HG03039 (cell line): ENCODE results near the gene MTARC2.

Experiments used
- ATAC-seq: cut with Tn5 transposase; IDR thresholded peaks from one replicate; pipeline ENCODE4 v1.9.1; 2021; ENCODE audit warnings: mild to moderate bottlenecking, moderate library complexity; ENCODE audit not compliant: unreplicated experiment

Gene MTARC2

DNA sequence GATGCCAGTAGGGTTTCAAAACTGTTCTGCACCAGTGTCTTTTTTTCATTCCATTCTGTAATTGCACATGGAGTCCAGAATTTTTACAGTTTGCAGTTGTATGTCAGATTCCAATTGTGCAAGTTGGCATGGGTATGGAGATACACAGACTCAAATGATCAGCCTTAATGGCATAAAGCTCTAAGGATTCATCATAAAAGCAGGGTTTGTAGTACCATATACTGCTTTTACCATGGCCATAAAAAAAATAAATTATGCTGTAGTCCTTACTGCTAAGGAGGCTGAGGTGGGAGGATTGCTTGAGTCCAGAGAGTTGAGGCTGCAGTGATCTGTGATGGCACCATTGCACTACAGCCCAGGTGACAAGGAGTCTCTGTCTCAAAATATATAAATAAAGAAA is 48.9 kb downstream of the MTARC2 start:
- ATAC-seq, result no peak

DNA sequence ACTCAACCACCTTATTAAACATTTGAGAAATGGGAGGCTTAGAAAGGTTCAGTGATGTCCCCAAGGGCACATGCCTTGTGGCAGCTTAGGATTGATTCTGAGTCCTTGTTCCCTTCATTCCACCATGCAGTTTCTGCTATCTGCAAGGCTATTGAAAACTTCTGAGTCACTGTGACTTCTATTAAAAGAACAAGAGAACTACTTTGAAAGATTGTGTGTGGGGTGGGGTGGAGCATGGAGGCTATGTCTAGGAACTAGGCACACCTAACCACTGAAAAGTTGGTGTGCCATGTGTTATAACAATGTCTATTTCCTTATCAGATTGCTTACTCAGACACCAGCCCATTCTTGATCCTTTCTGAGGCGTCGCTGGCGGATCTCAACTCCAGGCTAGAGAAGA is 49.4 kb downstream of the MTARC2 start:
- no peak for ATAC-seq

GRCh38 chr1:220798338-220798737 is 50.2 kb downstream of the MTARC2 start:
- ATAC-seq, result no peak

DNA sequence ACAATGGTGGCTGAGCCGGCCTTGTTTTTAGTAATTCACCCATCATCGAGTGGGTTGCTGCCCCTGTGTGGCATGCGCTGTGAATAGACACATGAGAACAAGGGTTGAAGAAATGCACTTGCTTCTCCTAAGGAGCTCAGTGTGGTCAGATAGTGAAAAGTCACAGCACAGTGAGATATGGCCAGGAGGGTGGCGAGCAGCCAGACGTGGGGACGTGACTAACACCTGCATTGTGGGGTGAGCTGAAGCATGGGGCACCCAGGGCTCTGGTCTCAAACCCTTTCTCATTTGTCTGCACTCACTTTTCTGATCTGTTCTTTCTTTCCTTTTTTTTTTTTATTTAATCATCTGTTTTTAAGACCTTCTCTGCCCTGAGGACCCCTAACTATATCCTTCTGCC is 52.1 kb downstream of the MTARC2 start:
- ATAC-seq, result no peak

DNA sequence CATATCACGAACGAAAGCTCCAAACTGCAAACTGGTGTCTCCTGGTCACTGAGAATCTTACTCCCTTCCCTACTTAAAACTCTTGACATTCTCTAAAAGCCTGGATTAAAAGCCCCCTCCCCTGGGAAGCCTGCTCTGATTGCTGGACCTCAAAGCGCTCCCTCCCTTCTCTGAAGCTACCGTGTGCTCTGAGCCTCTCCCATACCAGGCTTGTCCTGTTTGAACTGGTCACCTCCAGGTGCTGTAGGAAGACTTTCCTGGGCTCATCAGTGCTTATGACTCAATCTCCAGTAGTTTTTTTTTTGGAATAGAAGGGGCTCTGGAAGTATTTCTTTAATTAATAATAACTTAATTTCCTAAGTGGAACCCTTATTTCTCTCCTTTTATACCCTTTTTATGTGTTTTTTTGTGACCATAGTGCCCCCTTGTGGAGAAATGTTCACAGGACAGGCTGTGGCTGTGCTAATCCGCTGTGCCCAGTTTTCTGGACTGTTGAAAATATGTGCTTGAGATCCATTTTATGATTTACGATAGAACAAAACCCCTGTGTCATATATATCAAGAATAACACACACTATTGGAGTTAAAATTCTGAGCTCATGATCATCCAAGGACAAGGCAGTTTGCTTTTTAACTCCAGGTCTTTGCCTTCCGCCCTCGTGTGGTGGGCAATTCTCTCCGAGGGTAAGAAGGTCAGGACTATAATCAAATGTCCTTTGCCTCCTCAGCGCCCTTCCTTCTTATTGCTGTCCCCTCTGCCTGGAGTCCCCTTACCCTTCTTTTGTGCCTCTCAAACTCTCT is 55.5 kb downstream of the MTARC2 start:
- ATAC-seq, result no peak

DNA sequence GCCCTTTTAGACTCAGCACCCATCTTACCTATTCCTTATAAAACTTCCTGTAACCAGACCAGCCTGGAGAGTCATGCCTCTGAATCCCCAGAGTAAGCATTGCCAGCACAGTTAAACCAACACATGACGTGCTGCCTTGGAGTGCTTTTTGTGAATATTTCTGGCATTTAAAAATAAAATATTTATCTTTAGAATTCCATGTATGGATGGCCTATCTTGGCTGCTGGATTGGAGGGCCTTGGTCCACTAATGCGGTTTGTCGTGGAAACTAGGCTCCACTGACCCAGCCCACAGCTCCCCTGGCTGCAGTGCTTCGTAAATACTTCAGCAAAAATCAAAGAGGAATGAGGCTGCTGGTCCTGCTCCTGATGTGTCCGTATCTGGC is 56.1 kb downstream of the MTARC2 start:
- ATAC-seq, result no peak

GRCh38 chr1:220806408-220806807 is 58.3 kb downstream of the MTARC2 start:
- ATAC-seq, result no peak

GRCh38 chr1:220807726-220808125 is 59.6 kb downstream of the MTARC2 start:
- ATAC-seq, result no peak

DNA sequence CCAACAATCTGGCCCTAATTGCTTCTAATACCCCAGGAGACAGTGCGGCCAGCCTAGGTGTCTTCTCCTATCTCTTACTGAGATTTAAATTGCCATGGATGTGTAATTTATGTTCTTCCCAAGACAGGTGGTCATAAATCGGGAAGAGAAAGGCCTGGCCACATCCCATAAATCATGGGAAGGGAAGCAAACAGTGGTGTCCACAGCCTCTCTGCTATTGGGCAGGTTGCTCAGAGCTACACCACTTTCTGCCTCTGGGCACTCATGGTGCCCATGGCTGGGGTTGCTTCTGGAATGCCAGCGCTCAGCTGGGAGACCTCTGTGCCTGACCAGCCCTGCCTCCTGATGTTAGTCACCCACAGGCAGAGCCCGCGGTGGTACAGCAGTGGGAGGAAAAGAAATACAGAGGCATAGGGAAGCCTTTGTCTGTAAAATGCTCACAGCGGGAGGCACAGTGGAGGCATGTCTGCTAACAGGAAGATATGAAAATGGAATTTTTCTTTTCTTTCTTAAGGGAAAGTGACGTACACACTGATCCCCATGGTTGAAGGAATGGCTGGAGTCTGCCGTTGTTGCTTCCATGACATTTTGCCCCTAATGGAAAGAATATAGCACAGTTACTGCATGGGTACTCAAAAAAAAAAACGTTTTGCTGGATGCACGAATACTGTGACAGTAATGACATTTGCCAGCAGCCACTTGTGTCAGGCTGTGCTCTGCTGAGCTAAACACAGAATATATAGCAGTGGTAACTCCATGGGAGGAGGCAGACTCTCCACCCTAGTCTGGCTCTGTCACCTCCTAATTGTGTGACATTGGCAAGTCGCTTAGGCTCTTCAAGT is 60.4 kb downstream of the MTARC2 start:
- no peak for ATAC-seq

GRCh38 chr1:220809187-220809550 is 61.0 kb downstream of the MTARC2 start:
- ATAC-seq, result no peak

DNA sequence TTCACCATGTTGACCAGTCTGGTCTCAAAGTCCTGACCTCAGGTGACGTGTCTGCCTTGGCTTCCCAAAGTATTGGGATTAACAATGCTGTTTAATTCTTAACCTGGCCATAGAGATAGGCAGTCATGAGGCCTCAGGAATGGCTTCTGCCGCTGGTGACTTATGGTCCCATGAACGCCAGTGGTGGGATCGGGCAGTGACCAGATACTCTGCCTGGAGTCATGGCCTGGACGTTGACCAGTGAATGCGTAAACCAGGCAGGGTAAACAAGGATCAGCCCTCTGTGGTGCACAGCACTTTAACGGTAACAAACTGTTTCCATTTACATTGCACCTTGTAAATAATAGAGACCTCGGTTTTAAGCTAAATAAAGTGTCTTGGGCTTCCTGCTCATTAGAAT is 61.6 kb downstream of the MTARC2 start:
- ATAC-seq, result peak; percentile 7

DNA sequence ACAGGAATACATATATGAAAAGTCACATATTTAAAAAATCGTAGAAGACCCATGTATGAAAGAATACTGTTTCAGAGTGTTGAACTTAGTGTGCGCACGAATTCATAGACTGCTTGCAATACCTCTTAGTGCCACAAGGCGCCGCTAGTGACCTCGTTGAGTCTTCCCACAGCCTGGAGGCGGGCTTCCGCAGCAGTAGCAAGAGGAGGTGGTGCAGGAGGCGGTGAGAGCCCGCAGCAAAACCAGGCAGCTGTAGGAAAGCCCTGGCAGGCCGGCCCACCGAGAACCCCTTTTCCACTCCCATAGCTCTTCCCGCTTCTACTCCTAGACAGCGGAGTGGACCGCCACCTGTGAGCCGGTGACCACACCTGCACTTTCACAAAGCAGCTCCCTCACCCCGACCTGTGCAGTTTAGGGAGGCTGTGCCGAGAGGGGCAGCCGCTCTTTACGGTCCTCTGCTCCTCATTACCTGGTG is 62.1 kb downstream of the MTARC2 start:
- ATAC-seq, result peak; percentile 85

GRCh38 chr1:220810963-220811362 is 62.8 kb downstream of the MTARC2 start:
- ATAC-seq, result no peak

- no peak for ATAC-seq
Observed at GRCh38 chr1:220811695-220812094, 63.6 kb downstream of the MTARC2 start.

- ATAC-seq, result no peak
Observed at GRCh38 chr1:220812308-220812707, 64.2 kb downstream of the MTARC2 start.

DNA sequence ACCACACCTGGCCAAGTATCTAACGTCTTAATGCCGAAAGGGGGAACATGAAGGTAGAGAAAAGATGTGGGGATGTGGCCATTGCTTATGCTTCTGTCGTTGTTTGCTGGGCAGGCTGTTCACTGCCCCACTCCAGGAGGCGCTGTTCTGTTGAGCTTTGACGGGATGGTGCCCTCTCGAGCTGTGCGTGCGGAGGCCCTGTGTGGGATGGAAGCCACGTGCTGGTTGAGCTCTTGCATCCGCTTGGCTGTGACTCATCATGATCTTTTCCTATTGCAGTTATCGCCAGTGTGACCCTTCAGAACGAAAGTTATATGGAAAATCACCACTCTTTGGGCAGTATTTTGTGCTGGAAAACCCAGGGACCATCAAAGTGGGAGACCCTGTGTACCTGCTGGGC is 64.9 kb downstream of the MTARC2 start:
- no peak for ATAC-seq

GRCh38 chr1:220815409-220815808 is 67.3 kb downstream of the MTARC2 start:
- ATAC-seq, result no peak

DNA sequence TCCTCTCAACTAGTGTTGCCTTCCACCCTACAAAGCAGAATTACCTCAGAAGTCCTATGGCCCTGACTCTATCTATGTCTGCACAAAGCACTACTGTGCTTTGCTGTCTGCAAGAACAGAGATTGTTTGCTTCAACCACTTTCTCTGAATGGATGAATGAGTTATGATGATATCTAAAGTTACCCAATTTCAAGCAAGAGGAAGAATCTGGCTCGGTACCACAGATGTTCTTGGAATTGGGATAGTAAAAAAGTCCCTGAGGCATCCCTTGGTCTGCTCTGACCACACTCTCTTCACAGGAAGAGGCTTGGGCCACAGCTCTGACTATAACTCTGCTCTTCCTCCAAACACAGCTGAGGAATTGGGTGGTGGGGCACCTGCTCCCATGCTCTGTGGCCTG is 69.8 kb downstream of the MTARC2 start:
- no peak for ATAC-seq

GRCh38 chr1:220818421-220819173 is 70.5 kb downstream of the MTARC2 start:
- ATAC-seq, result no peak

DNA sequence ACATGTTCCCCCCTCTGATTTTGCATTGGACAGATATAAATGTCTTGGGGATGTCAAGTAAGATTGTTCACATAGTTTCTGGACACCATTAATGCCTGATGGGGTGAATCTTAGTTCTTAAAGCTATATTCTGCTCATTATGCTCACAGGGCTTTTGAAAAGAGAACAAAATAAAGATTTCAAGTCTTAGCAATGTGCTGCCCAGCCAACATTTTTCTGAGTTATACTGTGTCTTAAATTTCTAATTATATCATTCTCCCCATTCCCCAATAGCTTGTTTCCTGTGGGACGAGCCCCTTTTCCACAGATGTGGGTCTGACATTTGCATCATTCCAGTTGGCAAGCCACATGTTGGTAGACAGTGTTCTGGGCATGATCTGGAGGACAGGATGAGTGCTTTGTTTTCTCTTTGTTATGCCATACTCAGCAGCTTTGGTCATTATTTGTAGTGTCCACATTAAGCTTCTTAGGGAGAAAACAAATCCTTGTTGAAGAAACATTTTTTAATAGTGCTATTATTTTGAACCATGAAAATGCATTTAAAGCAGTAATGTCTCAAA is 71.4 kb downstream of the MTARC2 start:
- no peak for ATAC-seq
